Heart left ventricle (tissue), 13 donors: ENCODE results near the gene FAM163A.

Source experiments
- POLR2A ChIP-seq, 2 donors: fragments of 450-650 bp; IDR thresholded peaks; one replicate each; pipeline ENCODE4 v1.6.1; 2017; ENCODE audit warnings: antibody characterized with exemption in 2 of 2, mild to moderate bottlenecking in 2 of 2, moderate library complexity in 2 of 2
- TF ChIP-seq, protein P1 (sequence below), 12 donors: fragments of 200-600 bp; sonication (generic) in 4 of 12; IDR thresholded peaks; one replicate each; pipeline versions ENCODE4 v1.5.0 to v1.8.0; 2018 to 2022; ENCODE audit warnings: antibody characterized with exemption in 12 of 12, mild to moderate bottlenecking in 5 of 12
- donor health status: ischemic (EF 13 %, LVEDD 7.1; RV severe dilation, severe dysfunction).
- donor health status: DM: no; HTN: yes; CAD: no.
- donor health status: DM: no; HTN: no; CAD: no.
- donor health status: ischemic (EF 25% LVEDD 6.9; RV normal size, moderate dysfunction).
- donor health status: ischemic (EF 25% LVEDD 5.7; RV mildly dilated, moderate dysfunction).
- donor health status: ischemic (EF 35%, LVEDD 5.7; RV mildly dilated, moderate dysfunction).
- donor health status: nonischemic (EF 11% LVEDD 7.7; RV severe dilation, severe dysfunction).
- donor health status: DM: yes; HTN: yes; CAD: no.
- donor health status: PGD.
- donor health status: ischemic (EF 29% LVEDD 5.4; RV normal size, mild dysfunction).
- donor health status: nonischemic (EF 23%, LVEDD 6.1; RV moderate dilation, normal function).

DNA sequence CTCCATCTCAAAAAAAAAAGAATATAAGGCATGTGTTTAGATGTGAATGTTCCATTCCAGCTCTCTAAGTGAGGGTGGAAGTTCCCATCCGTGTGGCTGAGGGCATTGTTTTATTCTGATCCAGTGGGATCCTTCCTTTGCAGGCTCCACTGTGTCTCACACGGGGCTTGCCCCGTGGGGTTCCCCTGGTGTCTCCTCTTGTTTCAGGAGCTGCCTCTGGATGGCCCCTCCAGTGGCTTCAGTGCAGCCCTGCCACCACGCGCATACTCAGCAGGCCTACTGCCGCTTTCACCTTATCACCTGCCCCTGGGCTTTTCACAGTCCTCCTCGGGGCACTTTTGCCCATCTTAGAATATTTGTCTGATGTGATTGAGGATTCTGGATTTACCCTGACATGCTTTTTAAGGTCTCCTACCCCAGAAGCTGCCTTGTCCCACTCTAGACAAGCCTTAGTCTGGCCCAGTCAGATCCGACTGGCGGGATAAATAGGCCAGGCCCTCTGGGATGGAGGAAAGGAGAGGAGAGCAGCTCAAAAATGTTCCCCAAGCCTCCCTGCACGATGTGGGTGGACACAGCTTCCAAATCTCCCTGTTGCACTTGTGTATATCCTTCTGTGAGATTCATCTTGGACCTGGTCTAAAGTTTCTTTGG lies 55.2 kb downstream of the FAM163A start:
- TF ChIP-seq, protein P1, sequence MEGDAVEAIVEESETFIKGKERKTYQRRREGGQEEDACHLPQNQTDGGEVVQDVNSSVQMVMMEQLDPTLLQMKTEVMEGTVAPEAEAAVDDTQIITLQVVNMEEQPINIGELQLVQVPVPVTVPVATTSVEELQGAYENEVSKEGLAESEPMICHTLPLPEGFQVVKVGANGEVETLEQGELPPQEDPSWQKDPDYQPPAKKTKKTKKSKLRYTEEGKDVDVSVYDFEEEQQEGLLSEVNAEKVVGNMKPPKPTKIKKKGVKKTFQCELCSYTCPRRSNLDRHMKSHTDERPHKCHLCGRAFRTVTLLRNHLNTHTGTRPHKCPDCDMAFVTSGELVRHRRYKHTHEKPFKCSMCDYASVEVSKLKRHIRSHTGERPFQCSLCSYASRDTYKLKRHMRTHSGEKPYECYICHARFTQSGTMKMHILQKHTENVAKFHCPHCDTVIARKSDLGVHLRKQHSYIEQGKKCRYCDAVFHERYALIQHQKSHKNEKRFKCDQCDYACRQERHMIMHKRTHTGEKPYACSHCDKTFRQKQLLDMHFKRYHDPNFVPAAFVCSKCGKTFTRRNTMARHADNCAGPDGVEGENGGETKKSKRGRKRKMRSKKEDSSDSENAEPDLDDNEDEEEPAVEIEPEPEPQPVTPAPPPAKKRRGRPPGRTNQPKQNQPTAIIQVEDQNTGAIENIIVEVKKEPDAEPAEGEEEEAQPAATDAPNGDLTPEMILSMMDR (IDR thresholded peaks at IDR 0.05), result no peak
- no peak for TF ChIP-seq POLR2A (IDR thresholded peaks at IDR 0.05)
